Measurements from ENCODE around the gene LSR. TPM values are rescaled to one million over a fixed set of nuclear protein-coding genes. Genes with fewer than 3 reads are reported as not detected.

The LSR gene
- total RNA-seq, 1 experiment from 2014 or later = 64.7 TPM

- DNase-seq (ENCODE audit: low read depth, low spot score) (no peak), ATAC-seq (no peak)
- ChIA-PET POLR2A (no interaction called here), CTCF (interaction anchor here (0.7 kb wide), 1 partner anchor 35 kb away, joined by 3 read pairs; no protein-coding TSS in a partner anchor)
- H3K36me3 ChIP-seq (ENCODE audit: control insufficient read depth, insufficient read depth, low read length) = no peaks in the 10 kb centered on the region
- H3K4me1 ChIP-seq (ENCODE audit: control insufficient read depth, insufficient read depth, low read length) = 0 out of 2 replicates have a peak, but pooled peaks cover 5% of the 10 kb centered on the region
- BruUV-seq (replicated peaks) = no TSS peak
- in situ Hi-C loops (cut with HindIII; ENCODE audit: low pct_unique_long_range_greater_than_20kb, low sequenced_read_pairs) = no loop called here
- TF ChIP-seq REST (IDR thresholded peaks at IDR 0.05; ENCODE audit: insufficient read depth in 1 of 2, low read depth in 2 of 2, low read length in 1 of 2) = no peak
- no peak for TF ChIP-seq POLR2AphosphoS5 (IDR thresholded peaks at IDR 0.05; ENCODE audit: low read depth, low read length)
- TF ChIP-seq, protein P1, sequence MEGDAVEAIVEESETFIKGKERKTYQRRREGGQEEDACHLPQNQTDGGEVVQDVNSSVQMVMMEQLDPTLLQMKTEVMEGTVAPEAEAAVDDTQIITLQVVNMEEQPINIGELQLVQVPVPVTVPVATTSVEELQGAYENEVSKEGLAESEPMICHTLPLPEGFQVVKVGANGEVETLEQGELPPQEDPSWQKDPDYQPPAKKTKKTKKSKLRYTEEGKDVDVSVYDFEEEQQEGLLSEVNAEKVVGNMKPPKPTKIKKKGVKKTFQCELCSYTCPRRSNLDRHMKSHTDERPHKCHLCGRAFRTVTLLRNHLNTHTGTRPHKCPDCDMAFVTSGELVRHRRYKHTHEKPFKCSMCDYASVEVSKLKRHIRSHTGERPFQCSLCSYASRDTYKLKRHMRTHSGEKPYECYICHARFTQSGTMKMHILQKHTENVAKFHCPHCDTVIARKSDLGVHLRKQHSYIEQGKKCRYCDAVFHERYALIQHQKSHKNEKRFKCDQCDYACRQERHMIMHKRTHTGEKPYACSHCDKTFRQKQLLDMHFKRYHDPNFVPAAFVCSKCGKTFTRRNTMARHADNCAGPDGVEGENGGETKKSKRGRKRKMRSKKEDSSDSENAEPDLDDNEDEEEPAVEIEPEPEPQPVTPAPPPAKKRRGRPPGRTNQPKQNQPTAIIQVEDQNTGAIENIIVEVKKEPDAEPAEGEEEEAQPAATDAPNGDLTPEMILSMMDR (IDR thresholded peaks at IDR 0.05) = no peak
- TF ChIP-seq SIN3A (IDR thresholded peaks at IDR 0.05; ENCODE audit: borderline replicate concordance, insufficient read depth, low read depth, low read length) = no peak
- no peak for TF ChIP-seq TCF7L2 (IDR thresholded peaks at IDR 0.05; ENCODE audit: low read depth, low read length)
- H3K27me3 ChIP-seq (ENCODE audit: control insufficient read depth, insufficient read depth, low read length) = no peaks in the 10 kb centered on the region
- no peak overlapping the region for H3K27ac ChIP-seq (ENCODE audit: low read length)
- H3K4me3 ChIP-seq (ENCODE audit: low read depth in 2 of 2, low read length in 2 of 2) = no peak overlapping the region
- H3K9me3 ChIP-seq (ENCODE audit: control insufficient read depth, insufficient read depth, low read depth, low read length) = no peaks in the 10 kb centered on the region
- intact Hi-C loops (cut with micrococcal nuclease; ENCODE audit: unreplicated experiment) = no loop called here
Measured at GRCh38 chr19:35310811-35311465, 62.1 kb downstream of the LSR start.

DNA sequence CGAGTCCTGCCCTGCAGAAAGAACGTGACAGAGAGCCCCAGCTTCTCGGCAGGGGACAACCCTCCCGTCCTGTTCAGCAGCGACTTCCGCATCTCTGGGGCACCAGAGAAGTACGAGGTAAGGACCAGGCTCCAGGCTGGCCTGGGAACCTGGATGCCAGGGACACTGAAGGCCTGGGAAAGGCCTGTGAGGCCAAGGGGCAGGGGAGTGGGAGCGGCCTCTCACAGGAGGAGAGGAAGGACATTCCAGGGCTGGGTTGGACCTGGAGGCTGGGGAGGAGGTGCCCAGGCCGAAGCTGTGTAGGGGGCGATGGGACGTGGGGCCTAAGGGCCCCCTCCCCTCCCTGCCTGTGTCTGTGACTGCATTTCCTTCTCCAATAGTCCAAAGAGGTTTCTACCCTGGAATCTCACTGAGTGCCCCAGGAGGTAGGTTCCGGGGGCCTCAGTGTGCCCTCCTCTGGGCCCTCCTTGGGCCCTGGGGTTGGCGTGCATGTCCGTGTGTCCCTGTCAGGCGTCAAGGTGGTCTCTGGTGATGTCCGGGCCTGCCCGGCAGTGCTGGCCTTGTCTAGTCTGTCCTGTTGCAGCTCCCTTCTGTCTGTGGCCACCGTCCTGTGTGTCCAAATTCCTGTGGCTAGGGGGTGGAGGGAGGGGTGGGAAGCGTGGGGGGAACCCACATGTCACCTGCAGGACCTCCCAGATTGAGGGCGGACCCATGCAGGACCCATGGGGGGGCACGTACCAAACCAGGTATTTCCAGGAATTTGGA, 63.3 kb downstream of the LSR start:
- in situ Hi-C loops (cut with HindIII; ENCODE audit: low pct_unique_long_range_greater_than_20kb, low sequenced_read_pairs) (no loop called here), intact Hi-C loops (cut with micrococcal nuclease; ENCODE audit: unreplicated experiment) (no loop called here)
- H3K9me3 ChIP-seq (ENCODE audit: control insufficient read depth, insufficient read depth, low read depth, low read length) = no peaks in the 10 kb centered on the region
- no peaks in the 10 kb centered on the region for H3K36me3 ChIP-seq (ENCODE audit: control insufficient read depth, insufficient read depth, low read length)
- ChIA-PET CTCF (no interaction called here), POLR2A (no interaction called here)
- no peaks in the 10 kb centered on the region for H3K27me3 ChIP-seq (ENCODE audit: control insufficient read depth, insufficient read depth, low read length)
- DNase-seq (ENCODE audit: low read depth, low spot score) (no peak), ATAC-seq (no peak)
- no peak overlapping the region for H3K27ac ChIP-seq (ENCODE audit: low read length)
- 0 out of 2 replicates have a peak, but pooled peaks cover 5% of the 10 kb centered on the region for H3K4me1 ChIP-seq (ENCODE audit: control insufficient read depth, insufficient read depth, low read length)
- TF ChIP-seq SIN3A (IDR thresholded peaks at IDR 0.05; ENCODE audit: borderline replicate concordance, insufficient read depth, low read depth, low read length) (no peak), REST (IDR thresholded peaks at IDR 0.05; ENCODE audit: insufficient read depth in 1 of 2, low read depth in 2 of 2, low read length in 1 of 2) (no peak), POLR2AphosphoS5 (IDR thresholded peaks at IDR 0.05; ENCODE audit: low read depth, low read length) (no peak), TCF7L2 (IDR thresholded peaks at IDR 0.05; ENCODE audit: low read depth, low read length) (no peak)
- TF ChIP-seq, protein P1 (IDR thresholded peaks at IDR 0.05) = no peak
- no TSS peak for BruUV-seq (replicated peaks)
- no peak overlapping the region for H3K4me3 ChIP-seq (ENCODE audit: low read depth in 2 of 2, low read length in 2 of 2)

Data from Panc1 (cell line).